Measurements from ENCODE around the gene PLXNA4. TPM values are rescaled to one million over a fixed set of nuclear protein-coding genes. Genes with fewer than 3 reads are reported as not detected.

The PLXNA4 gene
- polyA plus RNA-seq, 3 donors from 2014 or later: 0.53 to 1.3 (median 0.56) TPM

DNA sequence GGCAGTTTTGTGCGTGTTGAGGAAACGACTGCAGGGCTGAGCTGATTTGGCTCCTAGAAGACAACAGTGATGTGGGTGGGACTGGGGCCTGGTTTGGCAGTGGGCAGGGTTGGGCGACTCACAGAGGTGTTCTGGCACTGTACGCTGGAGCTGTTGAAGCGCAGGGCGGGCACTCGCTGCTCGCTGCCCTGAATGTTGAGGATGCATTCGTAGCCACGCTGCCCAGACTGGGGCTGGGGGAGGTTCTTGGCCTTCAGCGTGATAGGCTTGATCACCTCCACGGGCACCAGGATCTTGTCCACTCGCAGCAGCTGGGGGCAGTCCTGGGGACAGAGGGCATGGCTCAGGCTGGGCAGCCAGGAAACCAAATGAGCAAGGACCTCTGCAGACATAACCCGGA lies 365.4 kb downstream of the PLXNA4 start:
- H3K36me3 Mint-ChIP-seq: peaks cover 0 to 3% (median 0%) of the 10 kb centered on the region in 3 donors
- no peak overlapping the region for H3K27ac Mint-ChIP-seq
- no peaks in the 10 kb centered on the region for H3K4me1 Mint-ChIP-seq
- H3K4me3 Mint-ChIP-seq: no peak overlapping the region
- no peaks in the 10 kb centered on the region for H3K9me3 Mint-ChIP-seq
- H3K27me3 Mint-ChIP-seq (ENCODE audit: low read depth in 3 of 3): peaks cover 0 to 2% (median 2%) of the 10 kb centered on the region in 3 donors
- DNase-seq: no peak

DNA sequence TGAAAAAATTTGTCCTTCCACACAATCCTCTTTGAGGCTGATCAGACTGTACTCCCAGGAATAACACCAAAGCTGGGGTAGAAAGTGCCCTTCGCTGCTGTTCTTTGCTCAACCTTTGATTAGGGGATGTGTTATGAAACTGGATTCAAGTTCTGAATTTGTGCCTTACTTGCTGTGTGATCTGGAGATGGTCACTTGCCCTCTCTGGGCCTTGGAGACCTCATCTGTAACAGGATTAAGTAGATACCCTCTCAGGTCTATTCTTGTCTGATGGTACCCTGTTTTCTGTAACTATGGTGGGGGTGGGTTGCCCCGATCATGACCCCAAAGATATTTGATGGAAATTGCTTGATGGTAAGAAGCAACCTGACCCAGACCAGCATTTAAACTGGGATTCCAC lies 368.5 kb downstream of the PLXNA4 start:
- Mint-ChIP-seq H3K27me3 (ENCODE audit: low read depth in 3 of 3) (peaks cover 0 to 2% (median 2%) of the 10 kb centered on the region in 3 donors), H3K36me3 (no peaks in the 10 kb centered on the region), H3K4me1 (no peaks in the 10 kb centered on the region), H3K27ac (no peak overlapping the region), H3K4me3 (no peak overlapping the region), H3K9me3 (no peaks in the 10 kb centered on the region)
- no peak for DNase-seq

DNA sequence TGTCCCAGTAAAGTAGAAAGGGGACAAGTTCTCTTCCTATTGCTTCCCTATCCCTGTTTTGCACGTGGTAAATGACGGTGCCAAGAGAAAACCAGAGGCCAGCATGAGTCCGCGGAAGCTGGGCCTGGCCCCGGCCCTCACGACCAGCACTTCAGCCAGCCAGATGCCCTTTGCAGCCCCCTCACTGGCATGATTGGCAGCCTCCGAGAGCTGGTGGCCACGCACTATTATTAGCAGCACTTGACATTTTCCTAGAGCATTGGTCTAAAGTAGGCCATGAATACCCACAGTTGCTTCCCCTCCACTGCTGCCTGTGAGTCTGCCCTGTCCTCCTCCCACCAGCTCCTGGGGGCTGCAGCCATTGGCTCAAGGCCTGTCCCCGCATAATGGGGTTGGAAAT lies 369.1 kb downstream of the PLXNA4 start:
- no peak for DNase-seq
- Mint-ChIP-seq H3K4me3 (no peak overlapping the region), H3K27ac (no peak overlapping the region), H3K9me3 (no peaks in the 10 kb centered on the region), H3K36me3 (no peaks in the 10 kb centered on the region), H3K27me3 (ENCODE audit: low read depth in 3 of 3) (peaks cover 0 to 2% (median 2%) of the 10 kb centered on the region in 3 donors), H3K4me1 (no peaks in the 10 kb centered on the region)

DNA sequence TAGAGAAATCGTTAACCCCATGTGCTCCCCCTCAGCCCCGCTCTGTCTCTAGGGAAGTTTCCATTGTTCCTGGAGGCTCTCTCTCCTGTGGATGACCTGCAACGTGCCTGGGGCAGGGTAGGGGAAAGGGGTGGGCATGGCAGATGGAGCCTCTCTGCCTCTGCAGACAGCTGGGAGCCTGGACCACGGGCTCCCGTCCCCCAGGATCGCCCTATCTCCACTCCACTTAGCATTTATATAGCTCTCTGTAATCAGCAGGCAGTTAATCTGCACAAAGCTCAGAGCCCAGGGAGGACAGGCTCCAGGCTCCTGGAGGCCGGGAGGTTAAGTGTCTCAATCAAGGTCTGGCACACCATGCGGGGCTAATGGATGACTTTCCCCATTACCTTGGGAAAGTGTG lies 369.7 kb downstream of the PLXNA4 start:
- Mint-ChIP-seq H3K4me1 (no peaks in the 10 kb centered on the region), H3K4me3 (no peak overlapping the region), H3K36me3 (no peaks in the 10 kb centered on the region), H3K27me3 (ENCODE audit: low read depth in 3 of 3) (peaks cover 0 to 2% (median 2%) of the 10 kb centered on the region in 3 donors), H3K27ac (no peak overlapping the region), H3K9me3 (no peaks in the 10 kb centered on the region)
- no peak for DNase-seq

DNA sequence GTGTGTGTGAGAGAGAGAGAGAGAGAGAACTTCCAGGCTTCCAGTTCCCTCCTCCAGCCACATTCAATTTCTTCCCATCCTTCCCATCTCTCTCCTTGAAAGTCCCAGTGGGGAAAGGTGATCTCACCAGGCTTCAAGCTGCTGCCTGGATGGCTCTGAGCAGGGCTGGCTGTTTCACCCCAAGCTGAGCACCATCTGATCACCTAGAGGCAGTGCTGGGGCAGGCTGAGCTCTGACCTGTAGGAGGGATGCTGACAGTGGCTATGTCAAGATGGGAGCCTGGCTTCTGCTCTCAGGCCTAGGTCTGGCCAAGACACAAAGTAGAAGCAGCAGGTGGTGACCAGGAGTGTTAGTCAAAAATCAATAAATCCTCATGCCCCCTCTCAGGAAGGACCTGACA lies 370.8 kb downstream of the PLXNA4 start:
- H3K27ac Mint-ChIP-seq: no peak overlapping the region
- H3K36me3 Mint-ChIP-seq: peaks cover 0 to 4% (median 0%) of the 10 kb centered on the region in 3 donors
- no peak for DNase-seq
- peaks cover 0 to 2% (median 2%) of the 10 kb centered on the region in 3 donors for H3K27me3 Mint-ChIP-seq (ENCODE audit: low read depth in 3 of 3)
- H3K4me3 Mint-ChIP-seq: no peak overlapping the region
- H3K4me1 Mint-ChIP-seq: no peaks in the 10 kb centered on the region
- H3K9me3 Mint-ChIP-seq: no peaks in the 10 kb centered on the region

DNA sequence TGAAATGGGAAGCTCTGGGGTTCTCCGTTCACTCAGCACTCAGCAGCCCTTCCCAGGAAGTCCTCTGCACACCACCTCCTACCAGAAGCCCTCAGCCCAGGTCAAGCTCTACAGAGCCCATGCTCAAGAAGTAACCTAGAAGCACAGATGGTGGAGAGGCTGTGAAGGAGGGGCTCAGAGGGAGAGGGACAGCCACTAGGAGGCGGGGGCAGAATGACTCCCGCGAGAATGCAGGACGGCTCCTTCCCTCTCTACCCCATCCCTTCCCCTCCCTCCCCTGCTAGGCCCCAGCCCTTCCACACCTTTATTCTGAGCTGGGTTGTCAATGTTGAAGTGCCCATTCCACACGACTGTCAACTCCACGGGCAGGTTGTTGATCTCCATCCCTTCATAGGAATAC lies 373.2 kb downstream of the PLXNA4 start:
- H3K9me3 Mint-ChIP-seq: no peaks in the 10 kb centered on the region
- H3K36me3 Mint-ChIP-seq: peaks cover 0 to 8% (median 5%) of the 10 kb centered on the region in 3 donors
- no peaks in the 10 kb centered on the region for H3K4me1 Mint-ChIP-seq
- DNase-seq: no peak
- H3K27me3 Mint-ChIP-seq (ENCODE audit: low read depth in 3 of 3): peaks cover 2 to 7% (median 4%) of the 10 kb centered on the region in 3 donors
- no peak overlapping the region for H3K4me3 Mint-ChIP-seq
- no peak overlapping the region for H3K27ac Mint-ChIP-seq

DNA sequence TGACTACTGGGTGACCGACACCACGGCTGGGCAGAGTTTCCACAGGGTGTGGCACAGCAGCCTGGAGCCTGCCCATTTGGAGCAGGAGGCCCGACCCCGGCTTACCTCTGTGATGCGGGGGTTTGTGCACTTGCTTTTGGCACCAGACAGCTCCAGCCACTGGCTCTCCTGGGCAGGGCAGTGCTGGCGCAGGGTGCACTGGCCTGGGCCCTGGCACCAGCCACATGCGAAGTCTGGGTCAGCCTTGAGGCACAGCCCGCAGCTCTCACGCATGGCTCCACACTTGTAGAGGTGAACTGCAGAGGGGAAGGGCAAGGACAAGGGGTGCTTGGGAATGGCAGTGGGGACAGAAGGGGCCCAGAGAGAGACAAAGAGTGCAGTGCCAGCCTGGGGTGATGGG lies 373.7 kb downstream of the PLXNA4 start:
- no peak overlapping the region for H3K27ac Mint-ChIP-seq
- H3K4me1 Mint-ChIP-seq: no peaks in the 10 kb centered on the region
- H3K4me3 Mint-ChIP-seq: no peak overlapping the region
- no peaks in the 10 kb centered on the region for H3K9me3 Mint-ChIP-seq
- H3K36me3 Mint-ChIP-seq: peaks cover 0 to 10% (median 9%) of the 10 kb centered on the region in 3 donors
- peaks cover 2 to 7% (median 2%) of the 10 kb centered on the region in 3 donors for H3K27me3 Mint-ChIP-seq (ENCODE audit: low read depth in 3 of 3)
- DNase-seq: no peak

DNA sequence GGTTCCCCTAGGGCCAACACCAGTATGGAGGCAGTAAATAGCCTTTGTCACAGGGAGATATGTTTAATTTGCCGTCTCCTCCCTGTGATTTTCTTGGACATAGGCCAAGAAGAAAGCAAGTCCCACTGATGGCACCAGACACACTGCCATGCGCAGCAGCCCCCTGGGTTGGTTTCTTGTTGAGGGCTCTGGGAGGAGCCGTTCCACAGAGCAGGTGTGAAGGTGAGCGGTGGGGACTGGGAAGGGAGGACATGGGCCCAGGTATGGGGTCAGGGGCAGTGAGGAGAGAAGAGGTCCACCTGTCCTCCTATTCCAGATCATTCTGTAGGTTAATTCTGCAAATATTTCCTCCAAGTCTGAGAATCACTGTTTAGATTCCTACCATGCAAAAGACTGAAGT lies 376.1 kb downstream of the PLXNA4 start:
- Mint-ChIP-seq H3K4me3 (no peak overlapping the region), H3K36me3 (peaks cover 0 to 16% (median 15%) of the 10 kb centered on the region in 3 donors), H3K27ac (no peak overlapping the region), H3K27me3 (ENCODE audit: low read depth in 3 of 3) (peaks cover 2 to 6% (median 2%) of the 10 kb centered on the region in 3 donors), H3K9me3 (no peaks in the 10 kb centered on the region), H3K4me1 (no peaks in the 10 kb centered on the region)
- no peak for DNase-seq

DNA sequence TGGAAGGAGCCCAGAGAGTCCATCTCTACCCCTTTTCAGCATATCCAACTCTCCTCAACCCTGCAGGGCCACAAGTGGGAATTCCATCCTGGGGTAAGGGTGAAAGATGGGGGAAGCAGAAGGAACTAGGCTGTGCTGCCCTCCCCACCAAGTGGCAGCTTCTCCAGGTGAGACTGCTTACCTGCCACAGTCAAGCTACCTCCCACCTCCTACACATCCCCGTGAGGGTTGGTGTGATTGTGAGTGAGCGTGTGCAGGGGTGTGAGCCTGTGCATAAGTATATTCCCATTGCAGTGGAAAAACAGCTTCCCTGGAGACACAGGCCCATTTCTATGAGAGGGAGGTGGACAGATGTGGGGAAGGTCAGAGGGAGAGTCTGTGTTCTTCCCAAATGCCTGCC lies 376.6 kb downstream of the PLXNA4 start:
- Mint-ChIP-seq H3K9me3 (no peaks in the 10 kb centered on the region), H3K27me3 (ENCODE audit: low read depth in 3 of 3) (peaks cover 2 to 6% (median 2%) of the 10 kb centered on the region in 3 donors), H3K4me1 (no peaks in the 10 kb centered on the region), H3K27ac (no peak overlapping the region), H3K4me3 (no peak overlapping the region), H3K36me3 (peaks cover 0 to 16% (median 15%) of the 10 kb centered on the region in 3 donors)
- DNase-seq: no peak

DNA sequence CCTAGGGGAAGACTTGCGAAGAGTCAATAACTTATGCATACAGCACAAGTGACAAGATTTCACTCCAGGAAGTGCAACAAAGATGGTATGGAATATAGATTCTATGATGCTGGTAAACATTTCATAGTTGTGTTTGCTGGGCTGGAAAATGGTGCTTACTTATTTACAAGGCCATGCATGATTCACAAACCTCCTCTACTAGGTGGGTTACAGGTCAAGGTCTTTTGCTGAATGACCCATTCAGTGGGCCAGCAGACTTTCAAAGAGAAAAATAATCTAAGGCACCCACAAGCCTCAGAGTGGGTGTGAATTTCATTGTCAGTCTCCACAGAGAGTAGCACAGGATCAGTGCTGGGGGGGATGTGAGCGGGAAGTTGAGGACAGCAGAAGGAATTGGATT lies 378.5 kb downstream of the PLXNA4 start:
- Mint-ChIP-seq H3K4me3 (no peak overlapping the region), H3K36me3 (peaks cover 0 to 16% (median 15%) of the 10 kb centered on the region in 3 donors), H3K27me3 (ENCODE audit: low read depth in 3 of 3) (peaks cover 2 to 6% (median 2%) of the 10 kb centered on the region in 3 donors), H3K4me1 (no peaks in the 10 kb centered on the region), H3K9me3 (no peaks in the 10 kb centered on the region), H3K27ac (no peak overlapping the region)
- DNase-seq: no peak

DNA sequence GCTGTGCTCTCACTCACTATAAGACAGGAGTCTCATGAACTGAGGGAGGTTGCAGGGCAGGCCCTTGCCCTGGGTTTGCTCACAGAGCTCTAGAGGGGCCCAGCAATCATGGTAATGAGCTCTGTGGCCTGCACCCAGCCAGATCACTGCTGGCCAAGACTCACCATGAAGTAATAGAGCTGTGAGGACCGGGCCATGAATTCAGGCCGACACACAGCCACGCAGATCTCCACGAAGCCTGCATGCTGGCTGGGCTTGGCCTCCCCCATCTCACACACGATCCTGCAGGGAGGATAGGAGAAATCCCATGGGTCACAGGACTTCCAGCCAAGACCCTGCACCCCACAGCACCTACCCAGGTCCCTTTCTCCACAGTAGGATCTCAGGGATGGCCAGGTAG lies 382.4 kb downstream of the PLXNA4 start:
- no peak overlapping the region for H3K4me3 Mint-ChIP-seq
- no peak for DNase-seq
- H3K27me3 Mint-ChIP-seq (ENCODE audit: low read depth in 3 of 3): peaks cover under 1 to 5% (median 4%) of the 10 kb centered on the region in 3 donors
- H3K27ac Mint-ChIP-seq: no peak overlapping the region
- peaks cover 0 to 2% (median 0%) of the 10 kb centered on the region in 6 donors for H3K9me3 Mint-ChIP-seq
- H3K36me3 Mint-ChIP-seq: peaks cover 0 to 27% (median 15%) of the 10 kb centered on the region in 3 donors
- H3K4me1 Mint-ChIP-seq: no peaks in the 10 kb centered on the region

DNA sequence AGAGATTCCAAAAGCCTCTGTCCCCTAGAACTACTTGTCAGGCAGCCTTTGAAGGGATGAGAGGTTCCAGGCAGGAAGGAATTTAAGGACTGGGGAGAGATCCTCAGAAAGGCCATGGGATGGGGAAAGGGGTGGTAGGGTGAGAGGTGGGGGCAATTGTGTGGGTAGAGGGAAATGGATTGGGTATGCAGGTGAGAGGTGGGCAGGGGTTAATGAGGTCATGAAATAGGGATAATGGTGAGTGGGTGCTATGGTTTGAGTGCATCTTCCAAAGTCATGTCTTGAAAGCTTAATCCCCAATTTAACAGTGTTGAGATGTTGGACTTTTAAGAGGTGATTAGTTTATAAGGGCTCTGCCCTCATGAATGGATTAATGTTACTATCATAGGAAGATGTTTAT lies 383.5 kb downstream of the PLXNA4 start:
- Mint-ChIP-seq H3K27ac (no peak overlapping the region), H3K4me1 (no peaks in the 10 kb centered on the region), H3K27me3 (ENCODE audit: low read depth in 3 of 3) (peaks cover 0 to 5% (median 2%) of the 10 kb centered on the region in 3 donors), H3K9me3 (peaks cover 0 to 2% (median 0%) of the 10 kb centered on the region in 6 donors), H3K4me3 (no peak overlapping the region), H3K36me3 (peaks cover 0 to 24% (median 15%) of the 10 kb centered on the region in 3 donors)
- no peak for DNase-seq

DNA sequence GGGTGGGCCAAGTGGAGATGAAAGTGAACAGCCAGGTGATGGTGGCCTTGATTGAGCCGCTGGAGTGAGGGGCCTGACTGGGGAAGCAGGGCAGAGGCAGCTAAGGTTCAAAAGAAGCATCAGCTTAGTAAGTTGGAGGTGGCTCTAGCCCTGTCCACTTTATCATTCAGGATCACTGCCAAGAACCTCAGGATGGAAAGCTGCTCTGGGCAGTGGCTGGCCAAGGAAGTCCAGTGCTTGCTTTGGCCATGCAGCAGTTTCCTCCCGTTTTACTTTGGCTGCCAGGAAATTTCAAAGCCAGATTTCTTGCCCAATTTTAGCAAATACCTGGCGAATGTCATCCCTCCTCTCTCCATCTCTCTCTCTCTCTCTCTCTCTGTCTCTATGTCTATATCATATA lies 384.9 kb downstream of the PLXNA4 start:
- DNase-seq: no peak
- Mint-ChIP-seq H3K27ac (no peak overlapping the region), H3K4me1 (no peaks in the 10 kb centered on the region), H3K27me3 (ENCODE audit: low read depth in 3 of 3) (peaks cover 0 to 5% (median 2%) of the 10 kb centered on the region in 3 donors), H3K9me3 (peaks cover 3 to 11% (median 8%) of the 10 kb centered on the region in 6 donors), H3K4me3 (no peak overlapping the region), H3K36me3 (peaks cover 9 to 28% (median 18%) of the 10 kb centered on the region in 3 donors)

DNA sequence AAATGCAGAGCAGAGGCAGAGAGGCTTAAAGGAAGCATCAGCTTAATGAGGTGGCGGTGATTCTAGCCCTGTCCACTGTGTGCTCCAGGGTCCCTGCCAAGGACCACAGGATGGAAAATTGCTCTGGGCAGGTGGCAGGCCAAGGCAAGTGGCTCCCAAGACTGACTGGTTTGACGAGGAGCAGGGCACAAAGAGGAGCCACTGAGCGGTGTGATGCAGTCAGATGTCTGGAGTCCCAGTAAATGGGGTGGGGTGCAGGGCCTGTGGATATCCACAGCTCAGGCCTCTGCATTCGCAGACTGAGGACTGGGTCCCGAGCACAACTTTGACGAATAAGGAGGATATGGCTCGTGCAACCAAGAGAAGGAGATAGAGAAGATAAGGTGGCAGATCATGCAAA lies 385.6 kb downstream of the PLXNA4 start:
- Mint-ChIP-seq H3K27me3 (ENCODE audit: low read depth in 3 of 3) (peaks cover 0 to 5% (median 2%) of the 10 kb centered on the region in 3 donors), H3K4me3 (no peak overlapping the region), H3K9me3 (peaks cover 3 to 11% (median 8%) of the 10 kb centered on the region in 6 donors), H3K36me3 (peaks cover 9 to 31% (median 19%) of the 10 kb centered on the region in 3 donors), H3K4me1 (no peaks in the 10 kb centered on the region), H3K27ac (no peak overlapping the region)
- no peak for DNase-seq

DNA sequence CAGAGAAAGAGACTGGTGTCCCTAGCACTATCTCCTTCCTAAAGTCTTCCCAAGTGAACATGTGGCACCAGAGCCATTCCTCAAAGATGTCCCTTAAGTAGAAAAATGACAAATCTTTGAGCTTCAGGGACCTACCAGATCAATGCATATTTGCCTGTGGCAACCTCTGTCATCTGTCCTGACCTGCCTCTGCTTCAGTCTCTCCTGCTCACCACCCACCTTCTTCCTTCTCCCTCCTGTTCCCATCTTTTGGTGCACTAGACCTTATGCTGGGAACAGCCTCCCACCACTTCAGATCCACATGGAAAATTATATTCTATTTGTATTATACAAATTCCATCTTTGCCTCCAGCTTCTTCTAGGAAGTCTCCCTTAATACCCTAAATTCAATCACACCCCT lies 386.4 kb downstream of the PLXNA4 start:
- Mint-ChIP-seq H3K4me1 (no peaks in the 10 kb centered on the region), H3K27me3 (ENCODE audit: low read depth in 3 of 3) (peaks cover 0 to 5% (median 2%) of the 10 kb centered on the region in 3 donors), H3K4me3 (no peak overlapping the region), H3K9me3 (peaks cover 3 to 11% (median 8%) of the 10 kb centered on the region in 6 donors), H3K36me3 (peaks cover 9 to 32% (median 19%) of the 10 kb centered on the region in 3 donors), H3K27ac (no peak overlapping the region)
- no peak for DNase-seq

All from immature natural killer cell (primary cell).